OCI-LY3 (cell line): Measurements from ENCODE around the gene MDFI.

ENCODE experiments used
- EZH2phosphoT487 ChIP-seq: fragments of 200-600 bp; shearing (Covaris generic); IDR thresholded peaks from 2 replicates; pipeline ENCODE4 v1.6.1; 2018; ENCODE audit warnings: antibody characterized with exemption, mixed run types, low read depth
- TF ChIP-seq, protein P1 (sequence below): fragments of 200-600, 300-600 bp; sonication (generic); IDR thresholded peaks from 2 replicates; pipeline ENCODE4 v1.5.1; 2014; ENCODE audit warnings: antibody characterized with exemption, low read length, low read depth

GRCh38 chr6:41594766-41595165, 43.5 kb upstream of the MDFI start:
- TF ChIP-seq, protein P1, sequence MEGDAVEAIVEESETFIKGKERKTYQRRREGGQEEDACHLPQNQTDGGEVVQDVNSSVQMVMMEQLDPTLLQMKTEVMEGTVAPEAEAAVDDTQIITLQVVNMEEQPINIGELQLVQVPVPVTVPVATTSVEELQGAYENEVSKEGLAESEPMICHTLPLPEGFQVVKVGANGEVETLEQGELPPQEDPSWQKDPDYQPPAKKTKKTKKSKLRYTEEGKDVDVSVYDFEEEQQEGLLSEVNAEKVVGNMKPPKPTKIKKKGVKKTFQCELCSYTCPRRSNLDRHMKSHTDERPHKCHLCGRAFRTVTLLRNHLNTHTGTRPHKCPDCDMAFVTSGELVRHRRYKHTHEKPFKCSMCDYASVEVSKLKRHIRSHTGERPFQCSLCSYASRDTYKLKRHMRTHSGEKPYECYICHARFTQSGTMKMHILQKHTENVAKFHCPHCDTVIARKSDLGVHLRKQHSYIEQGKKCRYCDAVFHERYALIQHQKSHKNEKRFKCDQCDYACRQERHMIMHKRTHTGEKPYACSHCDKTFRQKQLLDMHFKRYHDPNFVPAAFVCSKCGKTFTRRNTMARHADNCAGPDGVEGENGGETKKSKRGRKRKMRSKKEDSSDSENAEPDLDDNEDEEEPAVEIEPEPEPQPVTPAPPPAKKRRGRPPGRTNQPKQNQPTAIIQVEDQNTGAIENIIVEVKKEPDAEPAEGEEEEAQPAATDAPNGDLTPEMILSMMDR, result no peak
- TF ChIP-seq EZH2phosphoT487, result no peak
